ENCODE data around the gene KHDC4.
A peak's percentile ranks its signal among the peaks of the same experiment; 100 is the strongest.

KHDC4 gene

DNA sequence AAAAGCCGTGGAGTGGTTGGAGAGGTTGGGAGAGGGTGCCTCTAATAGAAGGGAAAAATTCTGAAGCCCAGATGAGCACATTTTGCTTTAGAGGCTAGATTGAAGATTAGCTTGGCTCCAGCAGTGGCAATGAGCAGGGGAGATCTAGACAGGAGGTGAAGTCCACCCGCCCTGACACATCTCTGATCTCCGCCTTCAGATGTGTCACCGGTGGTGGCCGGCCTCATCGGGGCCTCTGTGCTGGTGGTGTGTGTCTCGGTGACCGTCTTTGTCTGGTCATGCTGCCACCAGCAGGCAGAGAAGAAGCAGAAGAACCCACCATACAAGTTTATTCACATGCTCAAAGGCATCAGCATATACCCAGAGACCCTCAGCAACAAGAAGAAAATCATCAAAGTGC lies 66.4 kb downstream of the KHDC4 start (continued):
- TF ChIP-seq, protein P1, sequence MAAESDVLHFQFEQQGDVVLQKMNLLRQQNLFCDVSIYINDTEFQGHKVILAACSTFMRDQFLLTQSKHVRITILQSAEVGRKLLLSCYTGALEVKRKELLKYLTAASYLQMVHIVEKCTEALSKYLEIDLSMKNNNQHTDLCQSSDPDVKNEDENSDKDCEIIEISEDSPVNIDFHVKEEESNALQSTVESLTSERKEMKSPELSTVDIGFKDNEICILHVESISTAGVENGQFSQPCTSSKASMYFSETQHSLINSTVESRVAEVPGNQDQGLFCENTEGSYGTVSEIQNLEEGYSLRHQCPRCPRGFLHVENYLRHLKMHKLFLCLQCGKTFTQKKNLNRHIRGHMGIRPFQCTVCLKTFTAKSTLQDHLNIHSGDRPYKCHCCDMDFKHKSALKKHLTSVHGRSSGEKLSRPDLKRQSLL (tag by site-specific recombination; IDR thresholded peaks at IDR 0.05): no peak
- no peak for TF ChIP-seq ZNF785 (tag by site-specific recombination; IDR thresholded peaks at IDR 0.05)
- no peak for TF ChIP-seq ZNF571 (tag by site-specific recombination; IDR thresholded peaks at IDR 0.05)

- POLR2A ChIA-PET: no interaction called here
- CTCF ChIA-PET: no interaction called here
Observed at GRCh38 chr1:155864393-155864792, 69.8 kb downstream of the KHDC4 start.

More at GRCh38 chr1:155864393-155864792, 69.8 kb downstream of the KHDC4 start:
- Histone ChIP-seq H3K36me3 (ENCODE audit: control insufficient read depth in 2 of 2, insufficient read depth in 1 of 2, low read length in 2 of 2) (no peaks in the 10 kb centered on the region), H3K4me3 (ENCODE audit: low read depth, low read length) (no peak overlapping the region), H3K4me1 (ENCODE audit: control insufficient read depth, insufficient read depth, low read length) (no peaks in the 10 kb centered on the region), H3K27ac (ENCODE audit: extremely low read depth, low read depth, low read length) (no peak overlapping the region), H3K9me3 (ENCODE audit: control insufficient read depth, insufficient read depth, low read depth, low read length) (no peaks in the 10 kb centered on the region)
- TF ChIP-seq KLF17 (tag by site-specific recombination; IDR thresholded peaks at IDR 0.05) (no peak), SP7 (tag by site-specific recombination; IDR thresholded peaks at IDR 0.05) (peak; percentile 54; the same call in 1 of the 2 replicates), ZNF174 (tag by site-specific recombination; IDR thresholded peaks at IDR 0.05) (no peak), SCRT2 (tag by site-specific recombination; IDR thresholded peaks at IDR 0.05) (no peak)

All from HEK293 (cell line).